Left ventricle myocardium superior (tissue), 1 donor: ENCODE results near the gene ABCC1. TPM values are rescaled to one million over a fixed set of nuclear protein-coding genes. Genes with fewer than 3 reads are reported as not detected.
A peak's percentile ranks its signal among the peaks of the same experiment; 100 is the strongest.

Experiments
- ATAC-seq: fragments of 200-7000 bp; cut with Tn5 transposase; one replicate; pipeline ENCODE4 v1.9.1; 2020; ENCODE audit warnings: mild to moderate bottlenecking, moderate library complexity
- DNase-seq: peaks from one replicate; pipeline ENCODE4 v3.0.0-alpha.2; 2020
- intact Hi-C: fragments of 100-400 bp; cut with micrococcal nuclease; formaldehyde crosslinking; loops from one replicate; pipeline ENCODE4 v1.11.0; 2022
- total RNA-seq: library from RNA; stranded (reverse); fragmentation: NEBNext Ultra II Directional; extraction: Animal tissue kit (Norgen Biotek cat#: 25700); gene quantifications from one replicate; pipeline ENCODE4 v1.2.1, GENCODE V29; 2021
- donor health status: DM: no; HTN: yes; CAD: no; lungs with severe emphysema.

ABCC1 gene
- total RNA-seq, 1 donor from 2014 or later: 23.2 TPM

DNA sequence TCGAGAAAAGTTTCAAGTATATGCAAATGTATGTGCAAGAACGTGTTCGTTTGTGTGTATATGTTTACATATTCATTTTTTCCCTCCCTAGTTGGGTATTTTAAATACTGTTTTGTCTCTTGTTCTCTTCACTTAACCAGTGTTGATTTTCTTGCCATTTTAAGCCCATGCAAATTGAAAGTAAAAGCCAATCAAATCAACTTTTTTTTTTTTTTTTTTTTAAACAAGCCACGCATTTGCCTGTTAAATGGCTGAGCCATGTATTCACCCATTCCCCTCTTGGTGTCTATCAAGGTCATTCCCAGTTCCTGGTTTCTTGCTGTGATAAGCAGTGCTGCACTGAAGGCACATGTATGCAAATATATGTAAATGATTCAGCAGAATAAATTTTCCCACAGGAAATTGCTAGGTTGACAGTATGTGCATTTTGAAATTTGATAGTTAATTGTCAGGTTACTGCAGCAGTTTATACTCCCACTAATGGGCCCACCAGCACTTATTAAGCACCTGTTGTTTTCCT lies 12.2 kb downstream of the ABCC1 start:
- no peak for DNase-seq
- intact Hi-C loops: no loop called here
- no peak for ATAC-seq

DNA sequence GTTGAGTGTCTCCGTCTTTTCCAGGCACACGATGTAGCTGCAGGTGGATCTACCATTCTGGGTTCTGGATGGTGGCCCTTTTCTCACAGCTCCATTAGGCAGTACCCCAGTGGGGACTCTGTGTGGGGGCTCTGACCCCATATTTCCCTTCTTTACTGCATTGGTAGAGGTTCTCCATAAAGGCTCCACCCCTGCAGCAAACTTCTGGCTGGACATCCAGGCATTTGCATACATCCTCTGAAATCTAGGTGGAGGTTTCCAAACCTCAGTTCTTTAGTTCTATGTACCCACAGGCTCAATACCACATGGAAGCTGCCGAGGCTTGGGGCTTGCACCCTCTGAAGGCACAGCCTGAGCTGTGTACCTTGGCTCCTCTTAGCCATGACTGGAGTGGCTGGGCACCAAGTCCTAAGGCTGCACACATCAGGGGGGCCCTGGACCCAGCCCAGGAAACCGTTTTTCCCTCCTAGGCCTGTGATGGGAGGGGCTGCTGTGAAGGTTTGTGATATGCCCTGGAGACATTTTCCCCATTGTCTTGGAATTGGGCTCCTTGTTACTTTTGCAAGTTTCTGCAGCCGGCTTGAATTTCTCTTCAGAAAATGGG lies 14.0 kb downstream of the ABCC1 start:
- DNase-seq: no peak
- intact Hi-C loops: no loop called here
- ATAC-seq: peak; percentile 21

DNA sequence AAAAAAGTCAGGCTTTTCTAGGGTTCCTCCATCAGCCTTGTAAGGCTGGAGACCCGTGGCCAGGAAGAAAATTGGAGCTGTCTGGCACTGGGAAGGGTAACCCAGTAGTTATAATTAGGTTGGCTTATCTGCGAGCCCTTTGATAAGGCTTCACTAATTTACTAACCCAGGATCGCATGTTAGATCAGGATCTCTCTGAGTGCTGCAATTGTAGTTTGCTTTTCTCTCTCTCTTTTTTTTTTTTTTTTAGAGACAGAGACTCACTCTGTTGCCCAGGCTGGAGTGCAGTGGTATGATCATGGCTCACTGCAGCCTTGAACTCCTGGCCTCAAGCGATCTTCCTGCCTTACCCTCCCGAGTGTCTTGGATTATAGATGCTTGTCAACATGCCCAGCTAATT lies 17.0 kb downstream of the ABCC1 start:
- intact Hi-C loops: no loop called here
- no peak for ATAC-seq
- no peak for DNase-seq

DNA sequence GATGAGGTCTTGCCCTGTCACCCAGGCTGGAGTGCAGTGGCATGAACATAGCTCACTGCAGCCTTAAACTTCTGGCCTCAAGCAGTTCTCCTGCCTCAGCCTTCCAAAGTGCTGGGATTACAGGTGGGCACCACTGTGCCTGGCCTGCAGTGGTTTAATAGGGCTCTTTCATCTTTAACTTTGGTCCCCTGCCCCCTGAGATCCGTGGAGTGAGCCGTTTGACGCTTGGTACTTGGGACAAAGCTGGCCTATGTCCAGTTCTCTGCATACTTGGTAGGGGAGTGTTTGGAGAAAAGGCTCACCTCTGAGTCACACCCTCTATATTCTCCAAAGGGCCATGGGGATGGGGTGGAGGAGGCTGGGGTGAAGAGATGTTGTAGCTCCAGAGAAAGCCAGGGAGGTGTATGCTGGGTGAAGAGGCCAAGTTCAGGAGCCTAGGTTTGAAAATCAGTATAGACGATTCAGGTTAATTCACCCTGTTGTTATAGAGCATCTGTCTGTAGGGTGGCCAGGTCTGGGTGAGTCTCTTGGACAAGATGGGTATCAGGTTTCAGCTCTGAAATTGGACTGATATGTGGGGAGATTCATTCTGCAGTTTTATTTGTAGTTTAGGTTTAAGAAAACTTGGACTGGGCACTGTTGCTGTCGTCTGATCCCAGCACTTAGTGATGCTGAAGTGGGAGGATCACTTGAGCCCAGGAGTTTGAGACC lies 17.6 kb downstream of the ABCC1 start:
- intact Hi-C loops: no loop called here
- ATAC-seq: peak; percentile 49
- DNase-seq: no peak

DNA sequence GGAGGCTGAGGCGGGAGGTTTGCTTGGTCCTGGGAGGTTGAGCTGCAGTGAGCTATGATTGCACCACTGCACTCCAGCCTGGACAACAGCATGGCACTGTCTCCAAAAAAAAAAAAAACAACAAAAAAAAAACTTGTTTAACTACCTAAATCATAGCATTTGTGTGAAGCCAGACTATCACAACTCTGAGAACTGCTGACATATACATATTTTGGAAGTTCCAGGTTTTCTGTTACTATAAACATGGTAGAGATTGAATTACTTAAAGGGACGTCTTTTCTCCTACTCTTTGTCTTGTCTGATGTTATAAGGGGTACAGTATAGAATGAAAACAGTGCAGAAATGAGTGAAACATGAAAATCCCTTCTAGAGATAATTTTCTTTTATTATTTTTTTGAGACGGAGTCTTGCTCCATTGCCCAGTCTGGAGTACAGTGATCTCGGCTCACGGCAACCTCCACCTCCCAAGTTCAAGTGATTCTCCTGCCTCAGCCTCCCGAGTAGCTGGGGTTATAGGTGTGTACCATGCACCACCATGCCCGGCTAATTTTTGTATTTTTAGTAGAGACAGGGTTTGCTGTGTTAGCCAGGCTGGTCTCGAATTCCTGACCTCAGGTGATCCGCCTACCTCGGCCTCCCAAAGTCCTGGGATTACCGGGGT lies 18.4 kb downstream of the ABCC1 start:
- ATAC-seq (no peak), DNase-seq (no peak)
- intact Hi-C loops: no loop called here

DNA sequence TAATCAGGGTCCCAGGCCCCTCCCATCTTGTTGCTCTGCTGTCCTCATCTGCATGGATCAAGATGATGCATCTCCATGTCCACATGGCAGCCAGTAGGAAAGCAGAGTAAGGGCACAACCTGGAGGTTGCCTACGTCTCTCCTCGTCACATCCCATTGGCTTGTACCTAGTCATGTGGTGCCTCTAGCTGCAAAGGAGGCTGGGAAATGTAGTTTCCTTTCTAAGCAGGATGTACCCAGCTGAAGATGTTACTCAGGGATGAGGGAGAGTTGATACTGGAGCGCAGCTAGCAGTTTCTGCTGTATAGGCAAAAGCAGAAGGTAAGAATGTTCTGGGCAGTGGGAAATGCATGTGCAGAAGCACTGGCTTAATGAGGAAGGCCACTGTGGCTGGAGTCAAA lies 20.8 kb downstream of the ABCC1 start:
- DNase-seq: no peak
- ATAC-seq: no peak
- intact Hi-C loops: no loop called here

DNA sequence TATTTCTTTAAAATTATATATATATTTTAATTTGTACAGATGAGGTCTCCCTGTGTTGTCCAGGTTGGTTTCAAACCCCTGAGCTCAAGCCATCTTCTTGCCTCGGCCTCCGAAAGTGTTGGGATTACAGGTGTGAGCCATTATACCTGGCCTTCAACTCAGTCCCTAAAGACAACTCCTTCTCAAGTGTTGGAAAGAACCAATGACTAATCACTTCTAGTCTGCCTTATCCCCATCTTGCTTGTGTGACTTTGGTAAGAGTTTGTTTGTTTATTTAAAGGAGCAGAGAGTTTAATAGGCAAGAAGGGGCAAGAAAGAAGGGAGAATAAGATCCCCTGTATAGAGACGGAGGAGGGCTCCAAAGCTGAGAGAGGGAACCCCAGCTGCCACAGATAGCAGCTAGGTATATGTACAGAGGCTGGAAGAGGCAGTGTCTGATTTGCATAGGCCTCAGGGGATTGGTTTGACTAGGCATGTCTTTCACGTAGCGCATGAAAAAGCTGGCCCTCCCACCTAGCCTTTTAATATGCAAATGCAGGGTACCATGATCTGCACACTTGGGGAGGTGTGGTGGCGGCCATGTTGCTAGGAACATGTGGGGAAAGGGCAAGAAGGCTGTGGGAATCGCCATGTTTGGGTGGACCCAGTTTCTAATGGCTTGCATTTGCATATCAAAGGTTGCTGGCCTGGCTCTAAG lies 21.5 kb downstream of the ABCC1 start:
- DNase-seq: no peak
- intact Hi-C loops: no loop called here
- ATAC-seq: no peak

DNA sequence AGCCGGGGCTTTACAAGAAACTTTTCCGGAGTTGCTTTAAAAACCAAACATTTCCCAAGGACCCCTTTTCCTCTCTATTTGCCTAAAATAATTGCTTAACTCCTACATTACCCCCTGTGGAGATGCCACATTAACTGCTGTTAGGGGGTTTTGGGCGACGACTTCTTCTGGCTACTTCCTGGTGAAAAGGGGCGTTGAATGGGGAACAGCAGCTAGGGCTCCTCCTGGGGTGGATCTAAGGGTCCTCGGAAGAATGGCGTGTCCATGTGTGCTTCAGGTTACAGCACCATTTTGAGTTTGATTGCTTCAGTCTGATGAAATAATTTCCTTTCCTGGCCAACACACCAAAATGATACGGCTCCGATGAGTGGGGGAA lies 22.0 kb downstream of the ABCC1 start:
- intact Hi-C loops: no loop called here
- DNase-seq (no peak), ATAC-seq (no peak)

DNA sequence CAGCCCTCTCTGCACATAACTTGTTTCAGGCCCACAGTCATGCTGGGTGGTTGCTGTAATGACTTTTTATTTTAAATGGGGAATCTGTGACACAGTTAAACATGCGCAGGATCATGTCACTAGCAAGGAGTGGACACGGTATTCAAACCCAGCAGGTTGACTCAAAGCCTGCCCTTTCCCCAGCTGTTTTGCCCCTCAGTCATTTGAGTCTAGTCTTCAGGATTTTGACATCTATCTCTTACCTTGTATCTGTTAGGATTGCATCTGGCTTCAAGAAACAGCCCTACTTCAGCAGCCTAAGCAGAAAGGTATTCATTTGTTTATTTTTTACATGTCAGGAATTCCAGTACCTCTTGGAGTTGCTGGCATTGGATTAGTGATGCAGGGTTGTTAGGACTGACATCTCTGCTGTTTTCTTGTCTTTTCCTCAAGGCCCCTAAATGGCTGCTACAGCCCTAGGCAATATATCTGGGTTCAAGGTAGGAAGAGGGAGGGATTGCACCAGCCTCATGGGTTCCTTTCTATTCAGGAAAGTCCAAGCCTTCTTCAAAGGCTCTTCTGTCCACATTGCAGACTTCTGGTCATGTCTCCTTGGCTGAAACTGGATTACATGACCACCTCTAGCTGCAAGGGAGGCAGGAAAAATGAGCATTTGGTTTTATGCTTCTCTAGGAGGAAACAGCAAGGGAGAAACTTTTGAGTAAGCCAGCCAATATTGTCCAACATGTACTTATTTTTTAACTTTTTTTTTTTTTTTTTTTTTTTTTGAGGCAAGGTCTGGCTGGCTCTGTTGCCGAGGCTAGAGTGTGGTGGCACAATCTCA lies 22.8 kb downstream of the ABCC1 start:
- intact Hi-C loops: no loop called here
- ATAC-seq: no peak

DNA sequence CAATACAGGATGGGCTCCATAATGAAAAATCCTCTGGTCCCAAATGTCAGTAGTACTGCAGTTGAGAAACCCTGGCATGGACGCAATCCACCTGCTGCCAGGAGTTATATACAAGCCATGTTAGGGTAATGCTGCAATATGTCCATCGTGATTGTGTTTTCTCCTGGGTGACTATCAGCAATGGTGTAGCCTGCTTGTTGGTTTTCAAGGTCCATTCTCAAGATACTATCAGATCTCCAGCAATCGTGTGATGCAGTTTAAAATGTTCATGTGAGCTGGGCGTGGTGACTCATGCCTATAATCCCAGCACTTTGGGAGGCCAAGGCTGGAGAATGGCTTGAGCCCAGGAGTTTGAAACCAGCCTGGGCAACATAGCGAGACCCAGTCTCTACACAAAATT lies 24.0 kb downstream of the ABCC1 start:
- ATAC-seq: peak; percentile 3
- intact Hi-C loops: no loop called here
- no peak for DNase-seq

More for the DNA sequence above, 22.8 kb downstream of the ABCC1 start:
- DNase-seq: no peak

DNA sequence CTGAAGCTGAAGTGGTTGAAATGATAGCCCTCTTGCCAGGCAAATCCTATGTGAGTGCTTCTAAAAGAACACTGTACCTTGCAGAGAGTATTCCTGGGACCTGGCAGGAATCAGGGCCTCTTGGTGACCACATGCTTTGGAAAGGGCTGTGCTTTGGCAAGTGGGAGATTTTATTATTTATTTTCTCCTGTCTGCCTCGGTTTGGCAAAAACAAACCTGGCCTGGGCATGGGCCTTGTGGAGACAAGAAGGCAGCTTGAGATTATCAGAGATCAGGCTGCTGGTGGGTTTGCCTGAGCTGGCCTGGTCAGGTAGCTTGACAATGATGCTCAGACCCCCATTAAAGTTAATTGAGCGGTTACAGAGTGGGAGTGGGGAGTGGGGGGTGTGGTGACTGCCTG lies 24.6 kb downstream of the ABCC1 start:
- intact Hi-C loops: no loop called here
- DNase-seq (no peak), ATAC-seq (peak; percentile 77)

DNA sequence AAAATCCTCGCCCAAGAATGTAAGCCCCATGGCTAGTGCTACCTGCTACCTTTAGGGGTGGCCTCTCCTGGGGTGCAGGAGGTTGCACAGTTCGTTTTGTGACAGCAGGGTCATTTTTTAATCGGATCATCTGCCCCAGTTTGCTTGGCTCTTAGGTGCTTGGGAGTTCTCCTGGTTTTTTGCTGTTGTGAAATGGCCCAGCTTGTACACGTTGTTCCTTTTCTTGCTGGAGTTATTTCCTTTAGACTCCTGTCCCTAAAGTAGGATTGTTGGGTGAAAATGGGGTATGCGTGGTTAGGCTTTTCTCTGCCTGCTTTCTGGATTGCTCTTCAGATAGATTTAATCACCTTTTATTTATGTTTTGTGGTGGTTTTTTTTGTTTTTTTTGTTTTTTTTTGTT lies 25.8 kb downstream of the ABCC1 start:
- ATAC-seq: peak; percentile 6
- intact Hi-C loops: no loop called here
- no peak for DNase-seq

DNA sequence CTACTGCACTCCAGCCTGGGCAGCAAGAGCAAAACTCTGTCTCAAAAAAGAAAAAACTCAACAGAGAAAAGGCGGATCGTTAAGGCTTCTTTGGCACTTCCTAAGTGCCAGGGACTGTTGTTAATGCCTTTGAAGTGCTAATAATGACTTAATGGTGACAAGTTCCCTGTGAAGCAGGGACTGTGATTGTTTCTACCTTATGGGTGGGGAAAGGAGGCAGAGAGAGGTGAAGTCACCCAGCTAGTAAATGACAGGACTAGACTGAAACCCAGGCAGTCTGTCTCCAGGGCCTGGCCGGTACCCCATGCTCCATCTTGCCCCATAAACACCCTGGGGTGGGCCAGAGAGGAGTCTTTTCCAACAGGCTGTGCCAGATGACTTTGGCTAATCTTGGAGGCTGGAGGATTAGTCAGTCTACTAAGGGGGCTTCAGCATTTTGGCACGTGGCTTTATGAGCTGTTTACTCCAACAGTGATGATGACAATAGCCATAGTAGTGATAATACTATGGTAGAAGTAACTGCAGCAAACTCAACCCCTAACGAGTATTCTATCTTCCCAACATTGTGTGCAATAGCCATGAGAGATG lies 26.9 kb downstream of the ABCC1 start:
- no peak for DNase-seq
- intact Hi-C loops: no loop called here
- ATAC-seq: no peak

DNA sequence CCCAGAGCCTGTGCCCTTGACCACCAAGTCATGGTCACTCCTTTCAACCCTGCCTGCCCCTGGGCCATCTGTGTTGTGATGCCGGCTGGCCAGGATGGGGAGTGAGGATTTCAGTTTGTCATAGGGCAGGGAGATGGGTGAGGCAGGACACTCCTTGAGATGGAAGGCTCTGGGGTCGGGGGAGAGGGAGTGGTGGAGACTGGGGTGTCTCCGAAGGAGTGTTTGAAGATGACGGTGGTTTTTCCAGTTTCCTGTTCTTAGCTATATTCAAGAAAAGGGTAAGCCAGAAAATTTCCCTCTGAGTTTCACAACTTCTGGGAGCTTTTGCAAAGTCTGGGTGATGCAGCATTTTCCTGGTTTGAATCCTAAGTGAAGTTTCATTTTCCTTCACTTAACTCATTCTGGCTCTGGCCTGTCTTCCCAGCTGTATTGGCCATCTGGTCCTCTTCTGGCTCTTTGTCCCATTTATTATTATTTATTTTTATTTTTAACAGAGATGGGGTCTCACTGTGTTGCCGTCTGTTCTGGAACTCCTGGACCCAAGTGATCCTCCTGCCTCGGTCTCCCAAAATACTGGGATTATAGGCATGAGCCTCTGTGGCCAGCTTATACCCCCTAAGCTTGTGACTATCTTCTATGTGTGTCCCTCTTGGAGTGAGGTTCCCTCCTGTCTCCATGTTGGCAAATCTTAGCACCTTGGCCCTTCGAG lies 27.7 kb downstream of the ABCC1 start:
- ATAC-seq (peak; percentile 69), DNase-seq (no peak)
- intact Hi-C loops: no loop called here

DNA sequence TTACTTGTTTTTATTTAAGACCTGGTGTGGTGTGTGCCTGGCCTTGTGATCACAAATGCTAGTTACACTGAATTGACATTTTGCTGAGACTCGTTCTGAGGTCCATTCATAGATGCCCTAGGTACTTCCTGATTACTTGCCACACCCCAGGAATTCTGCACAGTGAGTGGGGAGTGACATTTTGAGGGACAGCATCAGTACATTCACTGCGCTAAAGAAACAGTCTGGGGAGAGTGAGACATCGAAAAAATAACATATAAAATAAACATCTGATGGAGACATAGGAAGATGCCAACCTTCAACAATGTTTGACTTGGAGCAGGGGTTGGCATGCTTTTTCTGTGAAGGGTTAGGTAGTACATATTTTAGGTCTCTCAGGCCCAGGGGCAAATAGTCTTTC lies 30.4 kb downstream of the ABCC1 start:
- ATAC-seq: no peak
- intact Hi-C loops: no loop called here

DNA sequence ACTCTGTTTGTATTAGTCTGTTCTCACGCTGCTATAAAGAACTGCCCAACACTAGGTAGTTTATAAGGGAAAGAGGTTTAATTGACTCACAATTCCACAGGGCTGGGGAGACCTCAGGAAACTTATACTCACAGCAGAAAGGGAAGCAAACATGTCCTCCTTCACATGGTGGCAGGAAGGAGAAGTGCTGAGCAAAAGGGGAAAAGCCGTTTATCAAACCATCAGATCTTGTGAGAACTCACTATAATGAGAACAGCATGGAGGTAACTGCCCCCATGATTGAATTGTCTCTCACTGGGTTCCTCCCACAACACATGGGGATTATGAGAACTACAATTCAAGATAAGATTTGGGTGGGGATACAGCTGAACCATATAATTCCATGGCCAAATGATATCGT lies 30.9 kb downstream of the ABCC1 start:
- intact Hi-C loops: no loop called here
- ATAC-seq: no peak
- no peak for DNase-seq

More for the DNA sequence above, 30.4 kb downstream of the ABCC1 start:
- no peak for DNase-seq

DNA sequence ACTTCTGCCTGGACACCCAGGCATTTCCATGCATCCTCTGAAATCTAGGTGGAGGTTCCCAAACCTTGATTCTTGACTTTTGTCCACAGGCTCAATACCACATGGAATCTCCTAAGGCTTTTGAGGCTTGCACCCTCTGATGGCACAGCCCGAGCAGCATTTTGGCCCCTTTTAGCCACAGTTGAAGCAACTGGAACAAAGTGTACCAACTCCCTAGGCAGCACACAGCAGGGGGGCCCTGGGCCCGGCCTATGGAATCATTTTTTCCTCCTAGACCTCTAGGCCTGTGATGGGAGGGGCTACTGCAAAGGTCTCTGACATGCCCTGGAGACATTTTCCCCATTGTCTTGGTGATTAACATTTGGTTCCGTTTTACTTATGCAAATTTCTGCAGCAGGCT lies 32.0 kb downstream of the ABCC1 start:
- intact Hi-C loops: no loop called here
- DNase-seq (no peak), ATAC-seq (no peak)
